ENCODE measurements around the gene MRPL17.

Gene MRPL17

GRCh38 chr11:6646576-6646917, 36.6 kb downstream of the MRPL17 start:
- H3K4me2 ChIP-seq (ENCODE audit: low read length): peak overlapping the region; percentile 80
- peak overlapping the region; percentile 65 for H3K27ac ChIP-seq (ENCODE audit: low read length)

DNA sequence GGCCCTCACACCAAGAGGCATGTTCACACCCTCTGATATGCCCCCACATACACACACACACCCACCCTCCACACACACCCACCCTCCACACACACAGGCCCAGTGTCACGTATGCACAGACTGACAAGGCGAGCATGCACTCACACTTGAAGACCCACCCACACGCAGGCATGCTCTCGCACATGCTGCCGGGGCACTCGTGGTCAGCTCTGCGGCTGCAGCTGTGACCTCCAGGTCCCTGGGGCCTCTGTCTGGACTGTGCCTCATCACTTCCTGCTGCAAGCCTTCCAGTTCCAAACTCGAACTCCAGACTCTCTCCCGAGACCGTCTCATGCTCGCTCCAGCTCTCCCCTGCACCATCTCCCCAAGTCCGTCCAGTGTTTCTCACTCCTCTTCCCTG, 37.1 kb downstream of the MRPL17 start:
- H3K4me1 ChIP-seq (ENCODE audit: low read length): peaks cover 27% of the 10 kb centered on the region
- H3K36me3 ChIP-seq (replicated peaks; ENCODE audit: low read depth, low read length): no peaks in the 10 kb centered on the region
- H3K4me3 ChIP-seq (ENCODE audit: low read length): no peak overlapping the region
- no peaks in the 10 kb centered on the region for H4K20me1 ChIP-seq (ENCODE audit: insufficient read depth, low read length)
- 0 out of 2 replicates have a peak, but pooled peaks cover 14% of the 10 kb centered on the region for H3K27me3 ChIP-seq (ENCODE audit: low read depth, low read length)
- H3K4me2 ChIP-seq (ENCODE audit: low read length): peak overlapping the region; percentile 80
- H2AFZ ChIP-seq (ENCODE audit: low read depth, low read length): no peak overlapping the region
- H3K9ac ChIP-seq (ENCODE audit: low read length): no peak overlapping the region
- no peak overlapping the region for H3K27ac ChIP-seq (ENCODE audit: low read length)
- TF ChIP-seq, protein P1, sequence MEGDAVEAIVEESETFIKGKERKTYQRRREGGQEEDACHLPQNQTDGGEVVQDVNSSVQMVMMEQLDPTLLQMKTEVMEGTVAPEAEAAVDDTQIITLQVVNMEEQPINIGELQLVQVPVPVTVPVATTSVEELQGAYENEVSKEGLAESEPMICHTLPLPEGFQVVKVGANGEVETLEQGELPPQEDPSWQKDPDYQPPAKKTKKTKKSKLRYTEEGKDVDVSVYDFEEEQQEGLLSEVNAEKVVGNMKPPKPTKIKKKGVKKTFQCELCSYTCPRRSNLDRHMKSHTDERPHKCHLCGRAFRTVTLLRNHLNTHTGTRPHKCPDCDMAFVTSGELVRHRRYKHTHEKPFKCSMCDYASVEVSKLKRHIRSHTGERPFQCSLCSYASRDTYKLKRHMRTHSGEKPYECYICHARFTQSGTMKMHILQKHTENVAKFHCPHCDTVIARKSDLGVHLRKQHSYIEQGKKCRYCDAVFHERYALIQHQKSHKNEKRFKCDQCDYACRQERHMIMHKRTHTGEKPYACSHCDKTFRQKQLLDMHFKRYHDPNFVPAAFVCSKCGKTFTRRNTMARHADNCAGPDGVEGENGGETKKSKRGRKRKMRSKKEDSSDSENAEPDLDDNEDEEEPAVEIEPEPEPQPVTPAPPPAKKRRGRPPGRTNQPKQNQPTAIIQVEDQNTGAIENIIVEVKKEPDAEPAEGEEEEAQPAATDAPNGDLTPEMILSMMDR (IDR thresholded peaks at IDR 0.05; ENCODE audit: low read depth, low read length): no peak
- no peak for TF ChIP-seq EZH2phosphoT487 (IDR thresholded peaks at IDR 0.05; ENCODE audit: low read depth)
- H3K79me2 ChIP-seq (ENCODE audit: low read length): no peaks in the 10 kb centered on the region
- H3K9me3 ChIP-seq (ENCODE audit: insufficient read depth, low read length): no peaks in the 10 kb centered on the region

More at GRCh38 chr11:6646576-6646917, 36.6 kb downstream of the MRPL17 start:
- H3K9me3 ChIP-seq (ENCODE audit: insufficient read depth, low read length): no peaks in the 10 kb centered on the region
- no peaks in the 10 kb centered on the region for H3K36me3 ChIP-seq (replicated peaks; ENCODE audit: low read depth, low read length)
- H3K27me3 ChIP-seq (ENCODE audit: low read depth, low read length): peaks cover 19% of the 10 kb centered on the region; the same call in 1 of the 2 replicates
- peaks cover 27% of the 10 kb centered on the region for H3K4me1 ChIP-seq (ENCODE audit: low read length)
- no peaks in the 10 kb centered on the region for H3K79me2 ChIP-seq (ENCODE audit: low read length)
- peak overlapping the region; percentile 60 for H2AFZ ChIP-seq (ENCODE audit: low read depth, low read length)
- TF ChIP-seq, protein P1 (IDR thresholded peaks at IDR 0.05; ENCODE audit: low read depth, low read length): no peak
- TF ChIP-seq EZH2phosphoT487 (IDR thresholded peaks at IDR 0.05; ENCODE audit: low read depth): no peak
- H3K9ac ChIP-seq (ENCODE audit: low read length): peak overlapping the region; percentile 63
- peak overlapping the region; percentile 63 for H3K4me3 ChIP-seq (ENCODE audit: low read length)
- H4K20me1 ChIP-seq (ENCODE audit: insufficient read depth, low read length): no peaks in the 10 kb centered on the region

GRCh38 chr11:6642957-6643356, 40.2 kb downstream of the MRPL17 start:
- H3K4me2 ChIP-seq (ENCODE audit: low read length): no peak overlapping the region
- peaks cover 20% of the 10 kb centered on the region for H3K4me1 ChIP-seq (ENCODE audit: low read length)
- no peak overlapping the region for H3K27ac ChIP-seq (ENCODE audit: low read length)
- no peak overlapping the region for H3K4me3 ChIP-seq (ENCODE audit: low read length)
- no peak overlapping the region for H3K9ac ChIP-seq (ENCODE audit: low read length)
- no peaks in the 10 kb centered on the region for H3K36me3 ChIP-seq (replicated peaks; ENCODE audit: low read depth, low read length)
- H4K20me1 ChIP-seq (ENCODE audit: insufficient read depth, low read length): no peaks in the 10 kb centered on the region
- H3K79me2 ChIP-seq (ENCODE audit: low read length): no peaks in the 10 kb centered on the region
- no peak overlapping the region for H2AFZ ChIP-seq (ENCODE audit: low read depth, low read length)
- 0 out of 2 replicates have a peak, but pooled peaks cover 9% of the 10 kb centered on the region for H3K27me3 ChIP-seq (ENCODE audit: low read depth, low read length)
- no peak for TF ChIP-seq EZH2phosphoT487 (IDR thresholded peaks at IDR 0.05; ENCODE audit: low read depth)
- TF ChIP-seq, protein P1 (IDR thresholded peaks at IDR 0.05; ENCODE audit: low read depth, low read length): no peak
- H3K9me3 ChIP-seq (ENCODE audit: insufficient read depth, low read length): no peaks in the 10 kb centered on the region

- TF ChIP-seq, protein P1 (IDR thresholded peaks at IDR 0.05; ENCODE audit: low read depth, low read length): no peak
- H3K27me3 ChIP-seq (ENCODE audit: low read depth, low read length): 0 out of 2 replicates have a peak, but pooled peaks cover 9% of the 10 kb centered on the region
These were observed 42.0 kb downstream of the MRPL17 start for GRCh38 chr11:6640985-6641701.

More at GRCh38 chr11:6640985-6641701, 42.0 kb downstream of the MRPL17 start:
- Histone ChIP-seq H3K9ac (ENCODE audit: low read length) (no peak overlapping the region), H4K20me1 (ENCODE audit: insufficient read depth, low read length) (no peaks in the 10 kb centered on the region), H3K27ac (ENCODE audit: low read length) (no peak overlapping the region), H2AFZ (ENCODE audit: low read depth, low read length) (no peak overlapping the region), H3K79me2 (ENCODE audit: low read length) (no peaks in the 10 kb centered on the region), H3K9me3 (ENCODE audit: insufficient read depth, low read length) (no peaks in the 10 kb centered on the region), H3K4me2 (ENCODE audit: low read length) (no peak overlapping the region), H3K4me3 (ENCODE audit: low read length) (no peak overlapping the region), H3K4me1 (ENCODE audit: low read length) (peaks cover 2% of the 10 kb centered on the region), H3K36me3 (replicated peaks; ENCODE audit: low read depth, low read length) (no peaks in the 10 kb centered on the region)

All from OCI-LY3 (cell line).